ENCODE measurements around the gene TAX1BP3.

TAX1BP3 gene

DNA sequence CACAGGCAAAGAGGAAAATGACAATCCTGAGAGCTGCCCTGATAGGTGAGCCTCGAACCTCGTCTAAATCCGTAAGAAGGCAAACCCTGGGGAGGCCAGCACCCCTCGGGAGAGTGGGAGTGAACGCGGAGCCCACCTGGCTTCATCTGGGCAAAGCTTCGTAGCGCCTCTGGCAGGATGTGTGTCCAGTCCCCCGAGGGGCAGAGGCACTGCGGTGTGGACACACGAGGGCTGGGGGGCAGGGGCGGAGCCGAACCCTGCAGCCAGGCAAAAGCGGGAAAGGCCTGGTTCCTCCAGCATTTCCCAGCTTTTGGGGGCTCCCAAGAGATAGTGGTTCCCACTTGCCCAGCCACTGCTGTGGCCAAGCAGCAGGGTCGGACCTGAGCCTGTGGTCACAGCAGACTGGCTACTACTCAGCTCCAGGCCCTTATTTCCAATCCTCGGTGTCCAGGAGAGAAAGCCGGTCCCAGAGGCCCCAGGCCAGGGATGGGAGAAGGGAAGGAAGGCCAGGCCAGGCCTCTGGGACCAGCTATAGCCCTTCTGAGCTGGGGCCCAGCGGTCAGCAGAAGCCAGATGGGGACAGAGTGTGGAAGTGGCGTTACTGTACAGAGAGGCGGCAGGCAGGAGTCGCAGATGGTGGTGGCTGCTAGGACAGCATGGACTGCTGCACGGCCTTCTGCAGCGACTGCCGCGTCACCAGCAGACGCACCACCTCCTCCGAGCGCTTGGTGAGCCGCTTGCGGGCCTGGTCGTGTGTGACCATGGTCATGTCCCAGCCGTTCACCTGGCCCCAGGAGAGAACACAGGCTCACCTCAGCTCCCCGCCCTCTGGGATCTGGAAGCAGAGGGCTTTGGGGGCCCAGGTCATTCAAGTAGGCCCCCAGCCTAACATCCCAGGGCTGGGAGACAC is 5.0 kb downstream of the TAX1BP3 start:
- DNase-seq: peak in 1 of 10 donors; percentile 90
- intact Hi-C loops (cut with DNase I): no loop called here

DNA sequence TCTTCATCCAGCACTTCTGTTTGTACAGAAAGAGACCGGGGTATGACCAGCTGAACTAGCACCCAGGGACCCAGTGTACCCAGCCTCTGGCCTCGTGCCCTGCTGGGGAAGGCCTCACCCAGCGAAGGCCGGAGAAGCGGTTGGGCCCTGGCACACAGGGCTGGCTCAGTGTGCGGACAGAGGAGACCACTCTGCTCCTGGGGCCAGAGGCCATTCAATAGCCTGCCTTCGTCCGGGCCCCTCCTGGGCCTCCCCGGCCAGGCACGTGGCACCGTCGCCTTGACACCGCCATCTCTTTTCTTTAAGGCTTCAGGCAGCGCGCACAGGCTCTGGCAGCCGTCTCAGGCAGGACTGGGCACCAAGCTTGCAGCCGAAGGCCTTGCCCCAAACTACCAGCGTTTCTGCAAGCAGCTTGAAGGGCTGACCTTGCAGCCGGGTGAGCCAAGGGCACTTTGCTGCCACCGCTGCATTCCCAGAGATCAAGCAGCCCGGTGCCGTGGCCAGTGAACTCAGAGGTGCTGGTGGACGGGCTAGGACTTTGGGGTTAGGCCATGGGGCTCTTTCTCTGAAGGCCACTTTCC is 8.0 kb downstream of the TAX1BP3 start:
- DNase-seq: peak in 2 of 10 donors; percentile 24 to 59
- intact Hi-C loops (cut with DNase I): no loop called here

DNA sequence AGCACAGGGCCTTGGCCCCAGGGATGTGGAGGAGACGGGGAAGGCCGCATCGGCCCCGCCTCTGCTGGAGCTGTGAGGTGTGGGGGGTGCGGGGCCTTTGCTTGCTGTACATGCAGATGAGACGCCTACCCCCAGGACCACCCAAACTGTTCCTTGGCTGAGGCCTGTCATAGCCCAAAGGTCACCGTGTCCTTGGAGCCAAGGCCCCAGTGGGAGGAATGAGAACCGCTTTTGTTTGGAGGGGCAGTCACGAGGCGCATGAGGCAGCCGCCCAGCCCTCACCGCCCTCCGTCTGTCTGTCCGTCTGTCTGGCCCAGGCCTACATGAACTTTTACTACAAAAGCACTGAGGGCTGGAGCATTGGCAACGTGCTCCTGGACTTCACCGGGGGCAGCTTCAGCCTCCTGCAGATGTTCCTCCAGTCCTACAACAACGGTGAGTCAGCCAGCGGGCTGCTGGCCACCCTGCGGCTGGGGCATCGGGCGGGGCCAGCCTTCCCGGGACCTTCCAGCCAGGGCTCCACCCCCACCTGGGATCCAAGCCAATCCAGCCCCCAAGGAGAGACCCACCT is 8.8 kb downstream of the TAX1BP3 start:
- DNase-seq: peak in 5 of 10 donors; percentile 20 to 90 (median 63)
- intact Hi-C loops (cut with DNase I): no loop called here

- no peak for DNase-seq
- intact Hi-C loops (cut with DNase I): no loop called here
Observed at GRCh38 chr17:3658784-3659449, 9.5 kb downstream of the TAX1BP3 start.

GRCh38 chr17:3657874-3658783 is 10.2 kb downstream of the TAX1BP3 start:
- intact Hi-C loops (cut with DNase I): no loop called here
- DNase-seq: no peak

DNA sequence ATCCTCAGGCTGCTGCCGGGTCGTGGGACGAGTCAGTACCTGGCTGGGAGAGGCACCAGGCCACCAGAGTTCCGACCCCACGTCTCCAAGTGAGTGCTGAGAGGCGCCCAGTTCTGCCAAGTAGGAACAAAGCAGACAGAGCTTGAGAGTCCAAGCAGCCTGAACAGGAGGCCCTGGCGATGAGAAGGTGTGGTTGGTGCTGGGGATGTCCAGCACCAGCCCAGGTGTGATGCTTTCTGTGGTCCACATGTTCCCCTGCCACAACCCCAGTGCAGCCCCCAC is 10.8 kb downstream of the TAX1BP3 start:
- intact Hi-C loops (cut with DNase I): no loop called here
- no peak for DNase-seq

GRCh38 chr17:3656755-3657587 is 11.4 kb downstream of the TAX1BP3 start:
- no peak for DNase-seq
- intact Hi-C loops (cut with DNase I): no loop called here

GRCh38 chr17:3656353-3656752 is 12.0 kb downstream of the TAX1BP3 start:
- intact Hi-C loops (cut with DNase I): no loop called here
- no peak for DNase-seq

DNA sequence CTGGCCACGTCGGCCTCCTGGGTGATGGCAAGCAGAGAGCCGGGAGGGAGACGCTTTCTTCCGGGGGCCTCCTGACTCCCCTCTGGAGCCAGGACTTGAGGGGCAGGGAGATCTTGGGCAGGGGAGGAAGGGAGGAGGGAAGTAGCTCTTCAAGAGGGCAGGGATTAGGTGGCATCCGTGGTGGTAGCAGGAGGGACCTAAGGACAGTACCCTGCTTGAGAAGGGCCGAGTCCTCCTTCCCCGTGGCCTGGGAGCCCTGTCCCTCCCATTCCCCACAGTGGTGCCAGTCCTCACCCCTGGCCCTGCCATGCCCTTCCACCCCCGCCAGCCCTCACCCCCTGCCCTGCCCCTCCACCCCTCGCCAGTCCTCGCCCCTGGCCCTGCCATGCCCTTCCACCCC is 12.6 kb downstream of the TAX1BP3 start:
- intact Hi-C loops (cut with DNase I): no loop called here
- DNase-seq: no peak

GRCh38 chr17:3647769-3648555 is 20.4 kb downstream of the TAX1BP3 start:
- peak; percentile 56 to 96 (median 78) for DNase-seq
- intact Hi-C loops (cut with DNase I): loop anchor here (5.0 kb wide), 1 partner anchor 111 kb away; no protein-coding TSS in a partner anchor

DNA sequence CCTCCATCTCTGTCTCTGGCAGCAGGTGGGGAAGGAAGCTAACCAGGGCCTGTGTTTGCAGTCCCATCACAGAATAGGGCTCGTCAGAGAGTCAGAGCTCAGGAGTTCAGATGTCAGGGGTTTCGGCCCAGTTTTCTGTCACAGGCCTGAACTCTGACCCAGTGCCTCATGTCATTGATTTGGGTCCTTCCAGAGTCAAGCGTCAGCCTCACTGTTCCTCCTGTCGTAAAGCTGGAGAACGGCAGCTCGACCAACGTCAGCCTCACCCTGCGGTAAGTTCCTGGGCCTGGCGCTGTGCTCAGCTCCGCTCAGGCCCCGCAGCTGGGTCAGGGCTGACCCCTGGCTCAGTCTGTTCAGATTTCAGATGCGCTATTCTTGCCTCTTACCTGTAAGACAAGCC is 21.1 kb downstream of the TAX1BP3 start:
- intact Hi-C loops (cut with DNase I): loop anchor here (5.0 kb wide), 1 partner anchor 110 kb away; no protein-coding TSS in a partner anchor
- no peak for DNase-seq

- intact Hi-C loops (cut with DNase I): loop anchor here (5.0 kb wide), 1 partner anchor 108 kb away; no protein-coding TSS in a partner anchor
- DNase-seq: no peak
Observed at GRCh38 chr17:3645310-3645709, 23.1 kb downstream of the TAX1BP3 start.

DNA sequence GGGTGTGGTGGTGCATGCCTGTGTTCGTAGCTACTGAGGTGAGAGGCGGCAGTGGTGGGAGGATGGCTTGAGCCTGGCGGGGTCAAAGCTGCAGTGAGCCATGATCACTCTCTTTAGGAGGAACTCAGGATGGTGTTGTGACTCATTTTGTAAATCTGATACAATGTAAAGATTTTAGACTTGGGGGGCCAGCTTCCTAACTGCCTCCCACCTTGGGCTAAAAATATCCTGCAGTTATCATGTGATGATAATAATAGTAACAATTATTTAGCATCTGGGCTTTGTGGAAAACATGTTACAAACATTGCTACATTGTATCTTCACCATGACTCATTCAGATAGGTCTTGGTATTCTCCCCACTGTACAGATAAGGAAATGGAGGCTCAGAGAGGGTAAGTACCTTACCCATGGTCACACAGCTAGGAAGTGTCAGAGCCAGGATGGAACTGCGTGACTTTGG is 24.5 kb downstream of the TAX1BP3 start:
- intact Hi-C loops (cut with DNase I): no loop called here
- peak in 1 of 10 donors; percentile 7 for DNase-seq

- intact Hi-C loops (cut with DNase I): no loop called here
- DNase-seq: peak in 1 of 10 donors; percentile 9
Observed at GRCh38 chr17:3641717-3642486, 26.5 kb downstream of the TAX1BP3 start.

DNA sequence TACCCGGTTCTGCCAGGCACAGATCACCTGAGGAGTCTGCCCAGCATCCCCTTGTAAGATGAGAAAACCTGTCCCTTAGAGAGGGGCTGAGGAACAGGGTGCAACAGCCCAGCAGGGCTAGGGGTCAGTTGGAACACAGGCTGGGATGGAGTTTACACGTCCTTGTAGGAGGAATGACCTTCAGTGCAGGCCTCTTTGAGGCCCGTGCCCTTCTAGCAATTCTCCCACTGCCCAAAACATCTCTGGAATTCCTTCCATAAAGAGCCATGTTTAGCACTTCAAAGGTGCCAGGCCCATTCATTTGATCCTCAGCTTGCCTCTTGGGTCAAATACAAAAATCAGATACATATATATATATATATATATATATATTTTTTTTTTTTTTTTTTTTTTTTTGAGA is 27.4 kb downstream of the TAX1BP3 start:
- intact Hi-C loops (cut with DNase I): no loop called here
- peak in 2 of 10 donors; percentile 7 to 19 for DNase-seq

DNA sequence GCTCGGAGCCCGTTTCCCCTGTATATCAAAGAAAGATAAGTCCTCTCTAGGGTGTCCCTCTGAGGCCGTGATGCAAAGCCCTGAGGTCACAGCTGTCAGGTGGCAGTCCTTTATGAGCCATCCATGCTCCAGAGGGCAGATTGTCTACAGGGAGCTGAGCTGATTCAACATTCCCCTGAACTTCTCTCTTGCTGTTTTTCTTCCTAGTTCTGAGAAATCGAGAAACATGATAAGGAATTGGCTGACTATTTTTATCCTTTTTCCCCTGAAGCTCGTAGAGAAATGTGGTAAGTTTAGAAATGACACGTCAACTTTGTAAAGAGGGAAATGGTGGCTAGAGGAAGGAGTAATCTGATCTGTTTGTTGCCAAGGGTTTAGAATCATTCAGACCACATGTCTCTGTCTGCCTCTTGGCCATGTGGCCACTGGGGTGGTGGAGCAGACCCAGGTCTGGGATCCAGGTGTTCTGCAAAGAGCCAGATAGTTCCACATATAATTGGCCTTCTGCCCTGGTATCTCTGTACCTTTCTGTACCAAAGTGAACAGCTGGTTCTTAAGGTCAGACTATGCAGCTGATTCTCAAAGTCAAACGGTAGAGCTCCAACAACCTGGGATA is 28.3 kb downstream of the TAX1BP3 start:
- peak in 2 of 10 donors; percentile 22 to 34 for DNase-seq
- intact Hi-C loops (cut with DNase I): loop anchor here (5.0 kb wide), 1 partner anchor 593 kb away; no protein-coding TSS in a partner anchor

GRCh38 chr17:3636908-3637373 is 31.4 kb downstream of the TAX1BP3 start:
- intact Hi-C loops (cut with DNase I): loop anchor here (1.0 to 5.0 kb wide), 2 partner anchors 31 to 590 kb away; partner anchors contain the start of genes EMC6 and TAX1BP3
- no peak for DNase-seq
